AG08395 (cell line): ENCODE measurements around the gene TBCK.

Source experiments
- DNase-seq: peaks from one replicate; pipeline ENCODE4 v3.0.0; 2012; ENCODE audit warnings: mixed read lengths, low spot score

TBCK gene

GRCh38 chr4:106039796-106040195, 276.2 kb downstream of the TBCK start:
- no peak for DNase-seq

- no peak for DNase-seq
These were observed 277.1 kb downstream of the TBCK start for GRCh38 chr4:106038908-106039307.

- DNase-seq, result no peak
These were observed 278.0 kb downstream of the TBCK start for GRCh38 chr4:106038012-106038411.

GRCh38 chr4:106036848-106037247, 279.2 kb downstream of the TBCK start:
- no peak for DNase-seq

GRCh38 chr4:106036334-106036733, 279.7 kb downstream of the TBCK start:
- DNase-seq, result no peak

DNA sequence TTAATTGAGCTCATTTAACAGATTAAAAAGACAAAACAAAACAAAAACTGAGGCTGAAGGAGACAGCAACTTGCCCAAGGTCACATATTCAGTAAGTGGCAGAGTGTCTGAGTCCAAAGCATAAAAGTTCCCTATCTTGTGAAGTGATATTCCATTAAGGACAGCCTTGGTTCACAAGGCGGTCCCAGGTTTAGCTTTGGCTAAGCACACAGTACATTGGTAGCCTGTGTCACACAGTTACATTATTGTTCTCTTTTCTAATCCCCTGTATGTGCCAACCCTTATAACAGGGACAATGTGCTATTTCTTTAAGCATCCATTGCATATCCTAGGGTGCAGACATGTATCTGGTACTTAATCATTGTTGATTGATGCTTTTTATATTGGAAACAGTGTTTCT, 280.8 kb downstream of the TBCK start:
- no peak for DNase-seq

DNA sequence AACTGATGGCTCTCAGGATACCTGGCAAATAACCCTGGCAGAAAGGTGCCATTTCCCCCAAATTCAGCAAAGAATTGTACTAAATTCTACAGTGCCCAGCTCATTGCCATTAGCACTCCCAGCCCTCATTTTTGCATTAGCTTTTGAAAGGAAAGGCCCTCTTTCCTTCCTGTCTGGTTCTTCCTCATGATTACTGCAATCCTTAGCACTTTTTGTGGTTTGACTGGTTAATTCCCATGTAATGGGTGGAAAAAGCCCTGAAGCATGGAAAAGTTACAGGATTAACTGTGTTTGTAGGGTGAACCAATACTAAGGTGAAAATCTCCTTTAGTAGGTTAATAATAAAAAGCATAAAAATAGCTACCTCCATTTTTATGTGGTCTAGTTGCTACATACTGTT, 281.3 kb downstream of the TBCK start:
- DNase-seq, result no peak

GRCh38 chr4:106034220-106034619, 281.8 kb downstream of the TBCK start:
- DNase-seq, result peak; percentile 46

GRCh38 chr4:106033469-106033868, 282.5 kb downstream of the TBCK start:
- no peak for DNase-seq

GRCh38 chr4:106032851-106033286, 283.1 kb downstream of the TBCK start:
- DNase-seq, result peak; percentile 26

DNA sequence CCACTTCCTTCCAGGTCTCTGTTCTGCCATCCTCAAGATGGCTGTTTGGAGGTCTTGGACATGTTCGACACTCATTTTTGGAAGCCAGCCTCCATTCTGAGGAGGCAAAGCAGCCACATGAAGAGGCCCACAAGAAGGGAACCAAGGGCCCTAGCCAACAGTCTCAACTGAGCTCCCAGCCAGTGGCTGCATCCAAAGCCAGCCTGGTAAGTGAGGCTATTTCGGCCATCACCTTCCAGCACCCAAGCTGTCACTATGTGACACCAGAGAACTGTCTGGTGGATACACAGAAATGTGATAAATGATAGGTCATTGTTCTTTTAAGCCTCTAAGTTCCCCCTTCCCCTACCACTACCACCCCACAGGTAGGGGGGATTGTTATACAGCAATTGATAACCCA, 293.6 kb downstream of the TBCK start:
- no peak for DNase-seq

GRCh38 chr4:106021737-106022410, 294.1 kb downstream of the TBCK start:
- no peak for DNase-seq

DNA sequence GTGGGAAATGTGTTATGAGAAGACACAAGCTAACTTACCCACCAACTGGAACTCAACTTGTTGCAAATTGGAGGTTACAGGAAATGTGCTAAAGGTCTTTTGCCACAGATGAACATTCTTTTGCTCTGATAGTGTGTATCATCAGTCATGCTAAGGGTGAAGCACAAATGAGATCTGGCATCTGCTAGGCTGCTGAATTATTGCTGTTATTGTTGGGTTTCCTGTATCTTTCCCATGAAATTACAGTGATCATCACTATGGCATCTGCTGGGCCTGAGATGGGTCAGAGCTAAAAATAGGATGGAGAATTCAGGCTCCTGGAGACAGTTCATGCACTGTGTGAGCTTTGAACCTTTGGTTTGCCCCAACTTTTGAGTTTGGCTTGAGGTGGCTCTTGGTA, 296.2 kb downstream of the TBCK start:
- peak; percentile 87 for DNase-seq

DNA sequence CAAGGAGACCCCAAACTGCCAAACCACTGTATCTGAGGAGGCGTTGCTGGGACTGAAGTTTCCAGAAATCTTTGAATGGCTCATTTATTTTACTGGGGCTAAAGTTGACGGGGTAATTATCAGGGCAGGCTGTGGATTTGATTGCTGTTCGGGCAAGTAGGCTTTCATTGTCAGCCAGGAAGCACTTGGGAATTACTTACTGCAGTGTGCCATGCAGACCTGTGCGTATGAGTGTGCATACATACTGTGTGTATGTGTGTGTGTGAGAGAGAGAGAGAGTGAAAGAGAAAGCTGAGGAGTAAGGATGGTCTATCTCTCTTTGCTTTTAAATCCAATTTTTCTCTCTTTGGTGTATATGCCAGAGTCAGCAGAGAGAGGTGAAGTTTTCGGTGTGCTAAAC, 298.0 kb downstream of the TBCK start:
- DNase-seq, result no peak

DNA sequence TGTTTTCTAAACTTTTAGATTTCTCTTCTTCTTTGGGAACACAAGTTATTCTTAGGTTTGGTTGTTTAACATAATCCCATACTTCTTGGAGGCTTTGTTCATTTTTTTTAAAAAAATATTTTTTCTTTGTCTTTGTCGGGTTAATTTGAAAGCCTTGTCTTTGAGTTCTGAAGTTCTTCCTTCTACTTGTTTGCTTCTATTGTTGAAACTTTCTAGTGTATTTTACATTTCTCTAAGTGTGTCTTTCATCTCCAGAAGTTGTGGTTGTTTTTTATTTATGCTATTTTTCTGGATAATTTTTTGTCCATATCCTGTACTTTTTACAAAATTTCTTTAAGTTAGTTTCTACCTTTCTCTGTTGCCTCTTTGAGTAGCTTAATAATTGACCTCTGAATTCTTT, 304.6 kb downstream of the TBCK start:
- DNase-seq, result no peak

DNA sequence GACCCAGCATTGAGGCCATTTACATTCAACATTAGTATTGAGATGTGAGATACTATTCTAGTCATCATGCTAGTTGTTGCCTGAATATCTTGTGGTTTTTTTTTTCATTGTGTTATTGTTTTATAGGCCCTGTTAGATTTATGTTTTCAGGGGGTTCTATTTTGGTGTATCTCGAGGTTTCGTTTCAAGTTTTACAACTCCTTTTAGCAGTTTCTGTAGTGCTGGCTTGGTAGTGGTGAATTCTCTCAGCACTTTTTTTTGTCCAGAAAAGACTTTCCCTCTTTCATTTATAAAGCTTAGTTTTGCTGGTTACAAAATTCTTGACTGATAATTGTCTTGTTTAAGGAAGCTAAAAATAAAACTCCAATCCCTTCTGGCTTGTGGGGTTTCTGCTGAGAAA, 305.2 kb downstream of the TBCK start:
- no peak for DNase-seq

GRCh38 chr4:106002994-106003393, 313.0 kb downstream of the TBCK start:
- no peak for DNase-seq

DNA sequence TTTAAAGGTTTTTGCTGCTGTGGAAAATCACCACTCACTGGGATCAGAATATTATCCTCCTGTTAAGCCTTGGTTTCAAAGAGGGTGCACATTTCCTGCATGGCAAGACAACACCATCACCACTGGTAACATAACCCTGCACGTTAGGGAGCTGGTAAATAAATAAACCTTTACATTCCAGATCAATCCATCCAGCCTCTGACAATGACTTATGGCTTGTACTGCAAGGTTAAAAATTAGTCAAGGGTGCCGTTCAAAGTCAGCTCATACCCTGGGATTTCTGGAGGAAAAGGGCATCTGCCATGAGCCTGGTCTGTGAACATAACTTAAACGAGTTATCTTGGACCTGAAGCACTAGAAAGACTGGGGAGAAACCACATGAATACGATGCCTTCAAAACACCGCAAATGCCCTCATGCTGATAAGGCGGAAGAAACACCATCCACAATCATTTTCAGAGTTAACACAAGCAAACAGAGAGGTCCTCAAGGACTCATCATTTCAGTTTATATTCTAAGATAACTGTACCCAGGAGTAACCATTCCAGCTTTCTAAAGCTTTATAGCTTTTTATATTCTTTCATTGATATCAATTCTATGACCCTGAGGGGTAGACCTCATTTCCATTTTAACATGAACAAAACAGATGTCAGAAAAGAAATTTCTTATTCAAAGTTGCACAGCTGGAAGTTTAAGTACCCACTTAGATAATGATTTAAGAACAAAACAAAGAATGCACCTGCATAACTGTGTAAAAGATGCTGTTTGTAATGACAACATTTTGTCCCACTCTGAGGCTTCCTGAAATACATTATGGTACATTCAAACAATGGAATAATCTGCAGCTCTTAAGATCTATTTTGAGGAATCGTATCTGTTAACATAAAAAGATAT, 317.6 kb downstream of the TBCK start:
- DNase-seq, result no peak

- no peak for DNase-seq
These were observed 319.2 kb downstream of the TBCK start for GRCh38 chr4:105996845-105997244.

- no peak for DNase-seq
These were observed 321.0 kb downstream of the TBCK start for GRCh38 chr4:105994841-105995501.

GRCh38 chr4:105994061-105994460, 321.9 kb downstream of the TBCK start:
- DNase-seq, result no peak

DNA sequence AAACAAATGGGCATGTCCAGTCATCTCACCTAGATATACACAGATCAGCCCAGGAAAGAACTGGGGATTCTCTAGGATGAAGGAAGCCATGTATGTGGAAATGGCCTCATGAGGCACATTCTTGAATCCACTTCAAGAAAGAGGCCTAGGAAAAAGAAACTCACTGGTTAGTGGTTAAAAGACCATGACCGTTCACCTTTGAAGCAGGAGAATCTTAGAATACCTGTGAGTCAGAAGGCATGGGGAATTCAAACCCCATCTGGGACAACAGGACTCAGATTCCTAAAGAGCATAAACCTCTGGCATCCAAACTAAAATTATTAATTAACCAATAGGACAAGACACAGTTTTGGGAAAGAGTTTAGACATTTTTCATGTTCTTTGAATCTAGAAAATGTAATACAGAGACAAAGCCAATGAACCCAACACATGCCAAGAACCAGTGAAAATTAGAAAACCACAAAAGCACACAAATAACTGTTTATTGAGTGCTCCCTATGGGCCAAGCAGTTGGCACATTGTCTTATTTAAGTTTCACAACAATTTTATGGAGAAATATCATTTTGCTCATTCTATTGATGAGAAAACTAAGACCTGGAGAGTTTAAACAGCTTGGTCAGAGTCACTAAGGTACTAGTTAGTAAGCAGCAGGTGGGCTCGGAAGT, 323.2 kb downstream of the TBCK start:
- no peak for DNase-seq
